Thymus (tissue), 11 donors: Measurements from ENCODE around the gene IFNGR1. TPM values are rescaled to one million over a fixed set of nuclear protein-coding genes. Genes with fewer than 3 reads are reported as not detected.

Experiments used
- DNase-seq, 9 donors: peaks; one replicate each; pipeline ENCODE4 v3.0.0-alpha.2; 2013; ENCODE audit warnings: low spot score in 9 of 9, low read depth in 6 of 9, missing footprints in 1 of 9
- H3K27ac ChIP-seq, 2 donors: one replicate each; pipeline ENCODE4 v1.5.1; 2013; ENCODE audit warnings: control low read depth in 1 of 2, low read depth in 1 of 2, low read length in 1 of 2, mild to moderate bottlenecking in 1 of 2, moderate library complexity in 1 of 2
- H3K27me3 ChIP-seq, 2 donors: one replicate each; pipeline ENCODE4 v1.5.1; 2013; ENCODE audit warnings: low read length in 1 of 2; ENCODE audit not compliant: control insufficient read depth in 2 of 2, insufficient read depth in 1 of 2
- H3K36me3 ChIP-seq, 2 donors: one replicate each; pipeline ENCODE4 v1.5.1; 2013; ENCODE audit warnings: low read length in 1 of 2, mild to moderate bottlenecking in 1 of 2, moderate library complexity in 1 of 2; ENCODE audit not compliant: control insufficient read depth in 2 of 2, insufficient read depth in 2 of 2
- H3K4me1 ChIP-seq, 2 donors: one replicate each; pipeline ENCODE4 v1.5.1; 2013; ENCODE audit warnings: low read length in 2 of 2; ENCODE audit not compliant: control insufficient read depth in 2 of 2, insufficient read depth in 2 of 2
- H3K4me3 ChIP-seq, 2 donors: one replicate each; pipeline ENCODE4 v1.5.1; 2013; ENCODE audit warnings: low read length in 2 of 2, control low read depth in 1 of 2, mild to moderate bottlenecking in 1 of 2
- H3K9me3 ChIP-seq, 2 donors: one replicate each; pipeline ENCODE4 v1.5.1; 2013; ENCODE audit warnings: low read length in 1 of 2, mild to moderate bottlenecking in 1 of 2; ENCODE audit not compliant: control insufficient read depth in 2 of 2, insufficient read depth in 1 of 2
- WGBS: extraction: QIAGEN DNeasy Blood & Tissue Kit; methylation state at CpG from one replicate; pipeline ENCODE4 v1.1.7; 2013; 5-methylcytosine and 5-hydroxymethylcytosine counted together
- polyA plus RNA-seq: library from polyadenylated mRNA; stranded (reverse); fragments of 200-250 nt; gene quantifications from one replicate; pipeline ENCODE4 v1.2.3, GENCODE V29; 2013
- total RNA-seq: library from RNA; stranded (reverse); fragments of 120-200 nt; gene quantifications from one replicate; pipeline ENCODE4 v1.2.4, GENCODE V29; 2013
- donor health status: healthy.

IFNGR1 gene
- total and polyA plus RNA-seq, 2 donors = 104 to 197 TPM

GRCh38 chr6:137171053-137171374 lies 48.2 kb downstream of the IFNGR1 start:
- Histone ChIP-seq H3K4me3 (no peak overlapping the region), H3K27ac (peak overlapping the region in 1 of 2 donors; percentile 78), H3K4me1 (peaks cover 0 to 8% of the 10 kb centered on the region in 2 donors), H3K36me3 (no peaks in the 10 kb centered on the region), H3K9me3 (peaks cover 0 to 2% of the 10 kb centered on the region in 2 donors), H3K27me3 (no peaks in the 10 kb centered on the region)
- 85% methylated on average over 1 of the region's 1 CpG for WGBS
- DNase-seq = no peak

- peak overlapping the region in 1 of 2 donors; percentile 78 for H3K27ac ChIP-seq
Measured at GRCh38 chr6:137170266-137171052, 48.7 kb downstream of the IFNGR1 start.

GRCh38 chr6:137167702-137168377 lies 51.3 kb downstream of the IFNGR1 start:
- WGBS = 97% methylated on average over 4 of the region's 4 CpGs
- H3K4me1 ChIP-seq = peaks cover 0 to 18% of the 10 kb centered on the region in 2 donors
- H3K4me3 ChIP-seq = no peak overlapping the region
- no peak for DNase-seq
- no peaks in the 10 kb centered on the region for H3K36me3 ChIP-seq
- peaks cover 0 to 15% of the 10 kb centered on the region in 2 donors for H3K9me3 ChIP-seq
- H3K27ac ChIP-seq = no peak overlapping the region
- no peaks in the 10 kb centered on the region for H3K27me3 ChIP-seq

More at GRCh38 chr6:137170266-137171052, 48.7 kb downstream of the IFNGR1 start:
- 96% methylated on average over 13 of the region's 13 CpGs for WGBS
- Histone ChIP-seq H3K36me3 (no peaks in the 10 kb centered on the region), H3K27me3 (no peaks in the 10 kb centered on the region), H3K9me3 (peaks cover 0 to 2% of the 10 kb centered on the region in 2 donors), H3K4me1 (peaks cover 0 to 12% of the 10 kb centered on the region in 2 donors), H3K4me3 (no peak overlapping the region)
- DNase-seq = no peak

- Histone ChIP-seq H3K27ac (no peak overlapping the region), H3K4me3 (no peak overlapping the region), H3K27me3 (no peaks in the 10 kb centered on the region), H3K9me3 (peaks cover 0 to 15% of the 10 kb centered on the region in 2 donors), H3K4me1 (peaks cover 0 to 16% of the 10 kb centered on the region in 2 donors), H3K36me3 (no peaks in the 10 kb centered on the region)
- 89% methylated on average over 8 of the region's 8 CpGs for WGBS
- no peak for DNase-seq
Measured at GRCh38 chr6:137166247-137167098, 52.7 kb downstream of the IFNGR1 start.

- no peak for DNase-seq
Measured at GRCh38 chr6:137165375-137166246, 53.6 kb downstream of the IFNGR1 start.

GRCh38 chr6:137163732-137164318 lies 55.4 kb downstream of the IFNGR1 start:
- H3K9me3 ChIP-seq = peaks cover 0 to 15% of the 10 kb centered on the region in 2 donors
- no peak overlapping the region for H3K27ac ChIP-seq
- H3K4me3 ChIP-seq = no peak overlapping the region
- no peak for DNase-seq
- no peaks in the 10 kb centered on the region for H3K27me3 ChIP-seq
- WGBS = 97% methylated on average over 12 of the region's 12 CpGs
- no peaks in the 10 kb centered on the region for H3K36me3 ChIP-seq
- H3K4me1 ChIP-seq = peaks cover 0 to 10% of the 10 kb centered on the region in 2 donors

More at GRCh38 chr6:137165375-137166246, 53.6 kb downstream of the IFNGR1 start:
- no peaks in the 10 kb centered on the region for H3K27me3 ChIP-seq
- peaks cover 0 to 15% of the 10 kb centered on the region in 2 donors for H3K9me3 ChIP-seq
- no peak overlapping the region for H3K4me3 ChIP-seq
- 60% methylated on average over 9 of the region's 9 CpGs for WGBS
- H3K4me1 ChIP-seq = peaks cover 0 to 10% of the 10 kb centered on the region in 2 donors
- no peak overlapping the region for H3K27ac ChIP-seq
- no peaks in the 10 kb centered on the region for H3K36me3 ChIP-seq

- no peak for DNase-seq
- 94% methylated on average over 3 of the region's 3 CpGs for WGBS
- Histone ChIP-seq H3K4me3 (no peak overlapping the region), H3K9me3 (peaks cover 0 to 15% of the 10 kb centered on the region in 2 donors), H3K36me3 (no peaks in the 10 kb centered on the region), H3K27me3 (no peaks in the 10 kb centered on the region), H3K4me1 (peaks cover 0 to 10% of the 10 kb centered on the region in 2 donors), H3K27ac (no peak overlapping the region)
Measured at GRCh38 chr6:137162692-137163306, 56.4 kb downstream of the IFNGR1 start.

DNA sequence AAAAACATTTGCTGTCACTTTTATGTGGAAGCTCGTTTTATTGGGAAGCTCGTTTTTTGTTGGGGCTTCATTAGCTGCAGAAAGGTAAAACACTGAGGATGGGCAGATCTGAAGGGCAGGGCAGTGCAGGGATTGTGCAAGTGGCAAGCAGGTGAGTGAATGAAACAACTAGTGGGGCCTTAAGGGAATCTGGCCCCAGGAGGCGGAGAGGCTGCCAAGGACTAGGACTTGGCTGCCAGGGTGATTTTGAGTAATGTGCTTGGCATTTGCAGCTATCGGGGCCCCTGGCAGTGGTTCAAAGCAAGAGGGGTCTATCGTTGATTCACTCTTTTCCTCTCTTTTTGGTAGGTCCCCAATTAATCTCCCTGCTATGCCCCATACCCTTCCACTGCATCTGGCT lies 57.2 kb downstream of the IFNGR1 start:
- H3K27me3 ChIP-seq = no peaks in the 10 kb centered on the region
- WGBS = 94% methylated on average over 5 of the region's 5 CpGs
- no peak for DNase-seq
- no peak overlapping the region for H3K4me3 ChIP-seq
- peaks cover 0 to 15% of the 10 kb centered on the region in 2 donors for H3K9me3 ChIP-seq
- H3K27ac ChIP-seq = no peak overlapping the region
- no peaks in the 10 kb centered on the region for H3K36me3 ChIP-seq
- peaks cover 0 to 11% of the 10 kb centered on the region in 2 donors for H3K4me1 ChIP-seq
